Activated CD4-positive, CD25-positive, alpha-beta regulatory T cell (primary cell): ENCODE data around the gene TNFRSF25.

ENCODE experiments used
- DNase-seq, 4 experiments: peaks; one replicate each; lab custom pipeline; 2025; lab: John Stamatoyannopoulos, UW

Gene TNFRSF25

GRCh38 chr1:6418668-6419396, 47.1 kb downstream of the TNFRSF25 start:
- DNase-seq: no peak

GRCh38 chr1:6417961-6418667, 47.9 kb downstream of the TNFRSF25 start:
- no peak for DNase-seq

- DNase-seq: no peak
Measured at GRCh38 chr1:6416906-6417305, 49.1 kb downstream of the TNFRSF25 start.

- DNase-seq: no peak
Measured at GRCh38 chr1:6416295-6416656, 49.7 kb downstream of the TNFRSF25 start.

- no peak for DNase-seq
Measured at GRCh38 chr1:6414881-6415626, 50.9 kb downstream of the TNFRSF25 start.

- no peak for DNase-seq
Measured at GRCh38 chr1:6414443-6414844, 51.5 kb downstream of the TNFRSF25 start.

GRCh38 chr1:6412896-6413295, 53.1 kb downstream of the TNFRSF25 start:
- DNase-seq: no peak
